Kidney (tissue), 14 donors: ENCODE measurements around the gene MTFR2. TPM values are rescaled to one million over a fixed set of nuclear protein-coding genes. Genes with fewer than 3 reads are reported as not detected.

Source experiments
- DNase-seq, 5 donors: peaks; one replicate each; pipeline ENCODE4 v3.0.0-alpha.2; 2013 to 2020
- FAIRE-seq: peaks from 2 replicates; lab custom pipeline; 2012; peaks lifted over from hg19 to GRCh38; lab: Jason Lieb, UNC
- H3K27ac ChIP-seq, 2 donors: one replicate each; pipeline ENCODE4 v1.7.0; 2013; ENCODE audit warnings: low read depth in 2 of 2, low read length in 2 of 2, inconsistent platforms in 1 of 2
- H3K27me3 ChIP-seq: one replicate; pipeline ENCODE4 v1.7.1; 2013; ENCODE audit warnings: low read length, inconsistent platforms; ENCODE audit not compliant: control insufficient read depth, insufficient read depth
- H3K36me3 ChIP-seq, 3 donors: one replicate each; pipeline versions ENCODE4 v1.7.0 to v1.7.1; 2013; ENCODE audit warnings: low read length in 3 of 3, control low read depth in 1 of 3, inconsistent platforms in 1 of 3; ENCODE audit not compliant: insufficient read depth in 3 of 3, control insufficient read depth in 2 of 3
- H3K4me1 ChIP-seq, 3 donors: one replicate each; pipeline versions ENCODE4 v1.7.0 to v1.7.1; 2013; ENCODE audit warnings: low read length in 3 of 3, inconsistent platforms in 1 of 3, low read depth in 1 of 3; ENCODE audit not compliant: control insufficient read depth in 2 of 3, insufficient read depth in 2 of 3
- H3K4me3 ChIP-seq, 3 donors: one replicate each; pipeline versions ENCODE4 v1.7.0 to v1.8.1; 2013; ENCODE audit warnings: low read length in 3 of 3, control low read depth in 1 of 3, inconsistent platforms in 1 of 3
- H3K9ac ChIP-seq, 3 donors: one replicate each; pipeline versions ENCODE4 v1.7.0 to v1.7.1; 2013; ENCODE audit warnings: low read length in 3 of 3, control low read depth in 1 of 3, inconsistent platforms in 1 of 3
- H3K9me3 ChIP-seq, 3 donors: one replicate each; pipeline versions ENCODE4 v1.7.0 to v1.7.1; 2013; ENCODE audit warnings: low read length in 3 of 3, control low read depth in 1 of 3, inconsistent platforms in 1 of 3; ENCODE audit not compliant: control insufficient read depth in 2 of 3, insufficient read depth in 1 of 3
- intact Hi-C: fragments of 100-400 bp; cut with DNase I; formaldehyde crosslinking; loops from one replicate; pipeline ENCODE4 v1.11.1; 2022
- polyA plus RNA-seq: library from polyadenylated mRNA; stranded (reverse); fragments of 350-450 nt; fragmentation: Illumina TruSeq; extraction: RNeasy Lipid Tissue Mini Kit (QIAGEN cat#74804); gene quantifications from one replicate; pipeline ENCODE4 v1.2.3, GENCODE V29; 2014; ENCODE audit warnings: low read depth, low replicate concordance; ENCODE audit not compliant: insufficient read depth
- total RNA-seq: library from RNA; stranded (reverse); fragmentation: NEBNext Ultra II Directional; extraction: Animal tissue kit (Norgen Biotek cat#: 25700); gene quantifications from one replicate; pipeline ENCODE4 v1.2.1, GENCODE V29; 2021
- TF ChIP-seq, protein P1 (sequence below): IDR thresholded peaks from 3 replicates; pipeline ENCODE4 v1.5.1; 2012; ENCODE audit warnings: mild to moderate bottlenecking, moderate library complexity, borderline replicate concordance; ENCODE audit not compliant: insufficient read depth; ENCODE audit errors: extremely low read depth
- donor health status: control.
- donor health status: control.
- donor health status: control.
- donor health status: control.
- donor health status: control.
- donor health status: DM: yes; HTN: yes; CAD: no.
- donor health status: Normal renal cell carcinoma (clear cell type).

Gene MTFR2
- total and polyA plus RNA-seq, 2 donors from 2014 or later = 0.65 to 1.3 TPM

- peak within 1 kb of the TSS; percentile 100 for H3K27ac ChIP-seq
- DNase-seq = peak; percentile 100
- H3K27me3 ChIP-seq = no peaks in the 10 kb centered on the region
- H3K9ac ChIP-seq = peak within 1 kb of the TSS; percentile 99 to 100 (median 100)
- intact Hi-C loops = no loop called here
- FAIRE-seq = peak; percentile 92
- no peaks in the 10 kb centered on the region for H3K36me3 ChIP-seq
- TF ChIP-seq, protein P1, sequence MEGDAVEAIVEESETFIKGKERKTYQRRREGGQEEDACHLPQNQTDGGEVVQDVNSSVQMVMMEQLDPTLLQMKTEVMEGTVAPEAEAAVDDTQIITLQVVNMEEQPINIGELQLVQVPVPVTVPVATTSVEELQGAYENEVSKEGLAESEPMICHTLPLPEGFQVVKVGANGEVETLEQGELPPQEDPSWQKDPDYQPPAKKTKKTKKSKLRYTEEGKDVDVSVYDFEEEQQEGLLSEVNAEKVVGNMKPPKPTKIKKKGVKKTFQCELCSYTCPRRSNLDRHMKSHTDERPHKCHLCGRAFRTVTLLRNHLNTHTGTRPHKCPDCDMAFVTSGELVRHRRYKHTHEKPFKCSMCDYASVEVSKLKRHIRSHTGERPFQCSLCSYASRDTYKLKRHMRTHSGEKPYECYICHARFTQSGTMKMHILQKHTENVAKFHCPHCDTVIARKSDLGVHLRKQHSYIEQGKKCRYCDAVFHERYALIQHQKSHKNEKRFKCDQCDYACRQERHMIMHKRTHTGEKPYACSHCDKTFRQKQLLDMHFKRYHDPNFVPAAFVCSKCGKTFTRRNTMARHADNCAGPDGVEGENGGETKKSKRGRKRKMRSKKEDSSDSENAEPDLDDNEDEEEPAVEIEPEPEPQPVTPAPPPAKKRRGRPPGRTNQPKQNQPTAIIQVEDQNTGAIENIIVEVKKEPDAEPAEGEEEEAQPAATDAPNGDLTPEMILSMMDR = no peak
- no peaks in the 10 kb centered on the region for H3K9me3 ChIP-seq
- peaks cover 4 to 12% (median 5%) of the 10 kb centered on the region in 3 donors for H3K4me1 ChIP-seq
- H3K4me3 ChIP-seq = peak within 1 kb of the TSS; percentile 97 to 100 (median 97)
Observed at GRCh38 chr6:136289579-136290409, 39.7 kb upstream of the MTFR2 start, which contains the start of gene BCLAF1. Gene BCLAF1 (minus strand): TSS chr6:136289846. CDS start chr6:136279866, 9,980 bp downstream.

- TF ChIP-seq, protein P1 = no peak
- Histone ChIP-seq H3K4me3 (peak overlapping the region; percentile 97 to 100 (median 97)), H3K27me3 (no peaks in the 10 kb centered on the region), H3K9ac (peak overlapping the region; percentile 99 to 100 (median 100)), H3K9me3 (no peaks in the 10 kb centered on the region), H3K27ac (peak overlapping the region; percentile 100), H3K36me3 (no peaks in the 10 kb centered on the region), H3K4me1 (peaks cover 5 to 16% (median 10%) of the 10 kb centered on the region in 3 donors)
- intact Hi-C loops = no loop called here
- FAIRE-seq (no peak), DNase-seq (peak; percentile 94 to 97 (median 97))
Observed at GRCh38 chr6:136289327-136289578, 39.1 kb upstream of the MTFR2 start.

- Histone ChIP-seq H3K4me1 (peaks cover 5 to 17% (median 10%) of the 10 kb centered on the region in 3 donors), H3K9me3 (no peaks in the 10 kb centered on the region), H3K36me3 (no peaks in the 10 kb centered on the region), H3K27ac (peak overlapping the region; percentile 100), H3K4me3 (peak overlapping the region; percentile 97 to 100 (median 97)), H3K9ac (peak overlapping the region; percentile 91 to 100 (median 99)), H3K27me3 (no peaks in the 10 kb centered on the region)
- FAIRE-seq = peak; percentile 75
- TF ChIP-seq, protein P1 = no peak
- intact Hi-C loops = no loop called here
- peak; percentile 83 to 93 (median 89) for DNase-seq
Observed at GRCh38 chr6:136288566-136289326, 38.6 kb upstream of the MTFR2 start.
